Fibroblast of lung (primary cell): ENCODE results near the gene UBE2Q2. TPM values are rescaled to one million over a fixed set of nuclear protein-coding genes. Genes with fewer than 3 reads are reported as not detected.
A peak's percentile ranks its signal among the peaks of the same experiment; 100 is the strongest.

Experiments used
- DNase-seq, 2 donors: peaks; one replicate each; pipeline versions ENCODE4 v3.0.0 to v3.0.0-alpha.2; 2010; ENCODE audit warnings: low read depth in 2 of 2
- H2AFZ ChIP-seq: 2 replicates; pipeline ENCODE4 v1.5.1; 2012; ENCODE audit warnings: low read length, control low read depth, inconsistent platforms
- H3K27ac ChIP-seq: 2 replicates; pipeline ENCODE4 v1.5.1; 2011; ENCODE audit warnings: low read length, control low read depth; ENCODE audit not compliant: insufficient read depth
- H3K27me3 ChIP-seq: 2 replicates; pipeline ENCODE4 v1.5.1; 2011; ENCODE audit warnings: mild to moderate bottlenecking, low read length; ENCODE audit not compliant: control insufficient read depth, insufficient read depth
- H3K36me3 ChIP-seq: 2 replicates; pipeline ENCODE4 v1.5.1; 2011; ENCODE audit warnings: low read length; ENCODE audit not compliant: control insufficient read depth, insufficient read depth
- H3K4me1 ChIP-seq: 2 replicates; pipeline ENCODE4 v1.5.1; 2011; ENCODE audit warnings: low read length; ENCODE audit not compliant: control insufficient read depth, insufficient read depth; ENCODE audit errors: extremely low read depth
- H3K4me2 ChIP-seq: 2 replicates; pipeline ENCODE4 v1.5.1; 2011; ENCODE audit warnings: low read length, control low read depth; ENCODE audit not compliant: insufficient read depth; ENCODE audit errors: extremely low read depth
- H3K4me3 ChIP-seq, 4 experiments: fragments of 200-600 bp in 1 of 4; sonication (generic) in 1 of 4; replicated peaks in 1 of 4; 2 replicates each; pipeline ENCODE4 v1.5.1; 2011 to 2016; ENCODE audit warnings: low read length in 4 of 4, low read depth in 3 of 4, mild to moderate bottlenecking in 3 of 4, control low read depth in 2 of 4, inconsistent platforms in 1 of 4, mixed read lengths in 1 of 4; ENCODE audit not compliant: insufficient read depth in 1 of 4; ENCODE audit errors: control extremely low read depth in 1 of 4
- H3K79me2 ChIP-seq: 2 replicates; pipeline ENCODE4 v1.5.1; 2012; ENCODE audit warnings: mild to moderate bottlenecking, low read length, inconsistent platforms; ENCODE audit not compliant: control insufficient read depth, insufficient read depth
- H3K9ac ChIP-seq: 2 replicates; pipeline ENCODE4 v1.5.1; 2011; ENCODE audit warnings: mild to moderate bottlenecking, low read length, control low read depth; ENCODE audit not compliant: insufficient read depth
- H3K9me3 ChIP-seq: 2 replicates; pipeline ENCODE4 v1.5.1; 2012; ENCODE audit warnings: low read depth, low read length; ENCODE audit not compliant: control insufficient read depth, insufficient read depth
- H4K20me1 ChIP-seq: 2 replicates; pipeline ENCODE4 v1.5.1; 2011; ENCODE audit warnings: low read length; ENCODE audit not compliant: control insufficient read depth, insufficient read depth; ENCODE audit errors: extremely low read depth
- CTCF ChIP-seq, 2 donors: IDR thresholded peaks in 1 of 2; conservative IDR thresholded peaks in 1 of 2; 1 replicate in 1 of 2; 2 replicates in 1 of 2; pipeline ENCODE4 v1.5.1; 2011 to 2012; ENCODE audit warnings: low read length in 2 of 2, control low read depth in 1 of 2, inconsistent platforms in 1 of 2, low read depth in 1 of 2, mild to moderate bottlenecking in 1 of 2
- EZH2 ChIP-seq: IDR thresholded peaks from 2 replicates; pipeline ENCODE4 v1.5.1; 2012; ENCODE audit warnings: low read length, control low read depth, mild to moderate bottlenecking; ENCODE audit errors: missing control alignments
- polyA plus RNA-seq, 2 donors: library from polyadenylated mRNA; depleted of rRNA in 1 of 2; stranded (reverse) in 1 of 2; unstranded in 1 of 2; fragments of >200 nt; gene quantifications; 2 replicates each; pipeline ENCODE4 v1.2.1, GENCODE V29; 2011 to 2012; ENCODE audit warnings: missing spikeins in 1 of 2
- total RNA-seq: library from RNA; depleted of rRNA; stranded (reverse); fragments of >200 nt; gene quantifications from 2 replicates; pipeline ENCODE4 v1.2.1, GENCODE V29; 2014

UBE2Q2 gene
- total and polyA plus RNA-seq, 2 donors (not counting 1 experiment from before 2014, with no cell fraction given) = 55.7 to 62.6 TPM

- Histone ChIP-seq H2AFZ (peak overlapping the region; percentile 50), H3K36me3 (no peaks in the 10 kb centered on the region), H3K9ac (no peak overlapping the region), H3K4me2 (no peak overlapping the region), H3K4me1 (peaks cover 4% of the 10 kb centered on the region), H4K20me1 (no peaks in the 10 kb centered on the region), H3K9me3 (no peaks in the 10 kb centered on the region), H3K4me3 (no peak overlapping the region), H3K27me3 (no peaks in the 10 kb centered on the region), H3K27ac (no peak overlapping the region), H3K79me2 (no peaks in the 10 kb centered on the region)
- peak; percentile 76 to 88 for DNase-seq
- TF ChIP-seq EZH2 = no peak
- no peak for TF ChIP-seq CTCF (conservative IDR thresholded peaks at IDR 0.05 in 1 of 2, IDR thresholded peaks at IDR 0.05 in 1 of 2; ENCODE audit: low read depth in 1 of 2, low read length in 2 of 2)
Observed at GRCh38 chr15:75836959-75837334, 6.3 kb upstream of the UBE2Q2 start.

GRCh38 chr15:75840659-75841058 is 2.6 kb upstream of the UBE2Q2 start:
- Histone ChIP-seq H3K27ac (no peak overlapping the region), H3K27me3 (no peaks in the 10 kb centered on the region), H3K4me3 (no peak overlapping the region), H3K36me3 (no peaks in the 10 kb centered on the region), H2AFZ (no peak overlapping the region), H4K20me1 (no peaks in the 10 kb centered on the region), H3K9ac (no peak overlapping the region), H3K4me1 (peaks cover 11% of the 10 kb centered on the region), H3K4me2 (peak overlapping the region; percentile 3), H3K9me3 (no peaks in the 10 kb centered on the region), H3K79me2 (peaks cover 15% of the 10 kb centered on the region)
- no peak for TF ChIP-seq EZH2
- no peak for TF ChIP-seq CTCF (conservative IDR thresholded peaks at IDR 0.05 in 1 of 2, IDR thresholded peaks at IDR 0.05 in 1 of 2; ENCODE audit: low read depth in 1 of 2, low read length in 2 of 2)
- DNase-seq = peak; percentile 71 to 77

GRCh38 chr15:75841626-75842025 is 1.6 kb upstream of the UBE2Q2 start:
- H4K20me1 ChIP-seq = no peaks in the 10 kb centered on the region
- no peak overlapping the region for H2AFZ ChIP-seq
- H3K4me1 ChIP-seq = peaks cover 8% of the 10 kb centered on the region

More at GRCh38 chr15:75841626-75842025, 1.6 kb upstream of the UBE2Q2 start:
- no peak for DNase-seq
- H3K9ac ChIP-seq = no peak overlapping the region
- H3K79me2 ChIP-seq = peaks cover 24% of the 10 kb centered on the region
- H3K4me2 ChIP-seq = no peak overlapping the region
- no peak overlapping the region for H3K27ac ChIP-seq
- H3K36me3 ChIP-seq = no peaks in the 10 kb centered on the region
- H3K9me3 ChIP-seq = no peaks in the 10 kb centered on the region
- H3K4me3 ChIP-seq = no peak overlapping the region
- TF ChIP-seq CTCF (conservative IDR thresholded peaks at IDR 0.05 in 1 of 2, IDR thresholded peaks at IDR 0.05 in 1 of 2; ENCODE audit: low read depth in 1 of 2, low read length in 2 of 2) (no peak), EZH2 (no peak)
- no peaks in the 10 kb centered on the region for H3K27me3 ChIP-seq
